C4-2B (cell line): ENCODE data around the gene MGMT.

Experiments
- CTCF ChIP-seq: fragments of 450-650 bp; conservative IDR thresholded peaks from 2 replicates; pipeline ENCODE4 v1.5.1; 2017; ENCODE audit warnings: mild to moderate bottlenecking
- ZFX ChIP-seq: fragments of 450-650 bp; IDR thresholded peaks from 2 replicates; pipeline ENCODE4 v1.6.1; 2017

GRCh38 chr10:129690248-129691070 is 223.4 kb downstream of the MGMT start:
- TF ChIP-seq CTCF = no peak
- no peak for TF ChIP-seq ZFX
